Tibial nerve (tissue), 4 donors: ENCODE results near the gene TINAGL1. TPM values are rescaled to one million over a fixed set of nuclear protein-coding genes. Genes with fewer than 3 reads are reported as not detected.

Experiments used
- DNase-seq, 2 donors: peaks; one replicate each; pipeline ENCODE4 v3.0.0-alpha.2; 2019; ENCODE audit warnings: low spot score in 2 of 2
- H3K27ac ChIP-seq, 4 donors: fragments of 200-600 bp; sonication (generic) in 3 of 4; one replicate each; pipeline ENCODE4 v1.5.1; 2017 to 2019; ENCODE audit warnings: mild to moderate bottlenecking in 1 of 4
- H3K27me3 ChIP-seq, 2 donors: fragments of 200-600 bp; sonication (generic) in 1 of 2; one replicate each; pipeline versions ENCODE4 v1.5.1 to v1.6.0; 2017 to 2019
- H3K36me3 ChIP-seq, 3 donors: fragments of 200-600 bp; sonication (generic); one replicate each; pipeline ENCODE4 v1.5.1; 2018 to 2019
- H3K4me1 ChIP-seq, 4 donors: fragments of 200-600 bp; sonication (generic) in 3 of 4; one replicate each; pipeline ENCODE4 v1.5.1; 2017 to 2019
- H3K4me3 ChIP-seq, 4 donors: fragments of 200-600 bp; sonication (generic) in 3 of 4; one replicate each; pipeline ENCODE4 v1.5.1; 2017 to 2019; ENCODE audit warnings: mild to moderate bottlenecking in 1 of 4, moderate library complexity in 1 of 4
- H3K9me3 ChIP-seq, 4 donors: fragments of 200-600 bp; sonication (generic) in 3 of 4; one replicate each; pipeline ENCODE4 v1.5.1; 2017 to 2019
- EP300 ChIP-seq, 2 donors: sonication (generic); formaldehyde crosslinking; IDR thresholded peaks; one replicate each; pipeline ENCODE4 v1.6.1; 2017; ENCODE audit warnings: antibody characterized with exemption in 2 of 2, mild to moderate bottlenecking in 1 of 2
- POLR2A ChIP-seq, 2 donors: fragments of 450-650 bp; IDR thresholded peaks; one replicate each; pipeline ENCODE4 v1.6.1; 2017; ENCODE audit warnings: antibody characterized with exemption in 2 of 2, mild to moderate bottlenecking in 2 of 2, moderate library complexity in 2 of 2
- WGBS, 2 donors: methylation state at CpG; one replicate each; pipeline ENCODE4 v1.1.5; 2018; 5-methylcytosine and 5-hydroxymethylcytosine counted together
- total RNA-seq, 4 donors: library from RNA; depleted of rRNA; stranded (reverse); fragments of >200 nt; gene quantifications; one replicate each; pipeline ENCODE4 v1.1.0, GENCODE V29; 2016
- TF ChIP-seq, protein P1 (sequence below), 5 experiments: fragments of 200-600 bp in 3 of 5; fragments of 450-650 bp in 2 of 5; sonication (generic) in 3 of 5; IDR thresholded peaks; one replicate each; pipeline ENCODE4 v1.5.1; 2016 to 2019; ENCODE audit warnings: antibody characterized with exemption in 5 of 5, mild to moderate bottlenecking in 3 of 5, moderate library complexity in 2 of 5

The TINAGL1 gene
- total RNA-seq, 4 donors from 2014 or later = 97.3 to 227 (median 198) TPM

DNA sequence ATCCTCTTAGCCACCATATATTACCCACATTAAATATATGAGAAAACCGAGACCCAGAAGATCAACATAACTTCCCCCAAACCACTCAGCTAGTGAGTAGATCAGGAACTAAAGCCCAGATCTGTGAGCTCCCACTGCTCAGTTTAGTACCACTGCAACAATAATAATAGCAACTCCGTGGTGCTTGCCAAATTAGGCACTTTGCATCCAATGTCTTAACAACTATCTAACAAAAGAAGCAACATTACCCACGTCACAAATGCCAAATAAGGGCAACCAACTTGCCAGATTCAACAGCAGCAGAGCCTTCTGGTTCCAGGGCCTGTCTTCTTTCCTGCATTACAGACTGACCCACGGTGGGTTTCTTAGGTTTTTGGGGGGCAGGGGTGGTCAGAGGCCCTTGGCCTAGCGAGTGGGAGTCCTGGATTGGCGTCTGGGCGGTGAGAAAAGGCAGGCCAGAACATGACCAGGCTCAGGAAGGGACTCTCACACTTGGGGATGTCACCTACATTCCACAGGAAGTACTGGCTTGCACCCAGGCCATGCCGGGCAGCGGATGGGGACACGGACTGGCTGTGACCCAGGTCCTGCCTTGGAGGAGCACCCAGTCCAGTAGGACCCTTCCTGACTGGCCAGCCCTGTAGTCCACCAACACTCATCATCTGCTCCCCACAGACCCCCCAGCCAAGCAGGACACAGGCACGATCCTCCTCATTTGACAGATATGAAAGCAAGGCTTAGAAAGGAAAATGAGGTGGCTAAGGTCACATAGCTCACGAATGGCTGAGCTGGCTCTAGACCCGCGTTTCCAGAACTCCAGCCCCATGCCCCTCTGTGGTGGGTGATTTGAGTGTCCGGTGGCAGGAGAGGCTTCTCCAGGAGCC, 45.8 kb downstream of the TINAGL1 start:
- H3K9me3 ChIP-seq = no peaks in the 10 kb centered on the region
- 76 to 81% methylated on average over 14 to 15 of the region's 15 CpGs for WGBS, 2 donors
- H3K27ac ChIP-seq = no peak overlapping the region
- H3K4me3 ChIP-seq = no peak overlapping the region
- peaks cover 0 to 21% of the 10 kb centered on the region in 2 donors for H3K27me3 ChIP-seq
- TF ChIP-seq POLR2A (IDR thresholded peaks at IDR 0.05) (no peak), EP300 (IDR thresholded peaks at IDR 0.05) (no peak)
- TF ChIP-seq, protein P1, sequence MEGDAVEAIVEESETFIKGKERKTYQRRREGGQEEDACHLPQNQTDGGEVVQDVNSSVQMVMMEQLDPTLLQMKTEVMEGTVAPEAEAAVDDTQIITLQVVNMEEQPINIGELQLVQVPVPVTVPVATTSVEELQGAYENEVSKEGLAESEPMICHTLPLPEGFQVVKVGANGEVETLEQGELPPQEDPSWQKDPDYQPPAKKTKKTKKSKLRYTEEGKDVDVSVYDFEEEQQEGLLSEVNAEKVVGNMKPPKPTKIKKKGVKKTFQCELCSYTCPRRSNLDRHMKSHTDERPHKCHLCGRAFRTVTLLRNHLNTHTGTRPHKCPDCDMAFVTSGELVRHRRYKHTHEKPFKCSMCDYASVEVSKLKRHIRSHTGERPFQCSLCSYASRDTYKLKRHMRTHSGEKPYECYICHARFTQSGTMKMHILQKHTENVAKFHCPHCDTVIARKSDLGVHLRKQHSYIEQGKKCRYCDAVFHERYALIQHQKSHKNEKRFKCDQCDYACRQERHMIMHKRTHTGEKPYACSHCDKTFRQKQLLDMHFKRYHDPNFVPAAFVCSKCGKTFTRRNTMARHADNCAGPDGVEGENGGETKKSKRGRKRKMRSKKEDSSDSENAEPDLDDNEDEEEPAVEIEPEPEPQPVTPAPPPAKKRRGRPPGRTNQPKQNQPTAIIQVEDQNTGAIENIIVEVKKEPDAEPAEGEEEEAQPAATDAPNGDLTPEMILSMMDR (IDR thresholded peaks at IDR 0.05) = no peak
- DNase-seq = no peak
- peaks cover 0 to 28% (median 20%) of the 10 kb centered on the region in 4 donors for H3K4me1 ChIP-seq
- H3K36me3 ChIP-seq = peaks cover 0 to 12% (median 0%) of the 10 kb centered on the region in 3 donors

DNA sequence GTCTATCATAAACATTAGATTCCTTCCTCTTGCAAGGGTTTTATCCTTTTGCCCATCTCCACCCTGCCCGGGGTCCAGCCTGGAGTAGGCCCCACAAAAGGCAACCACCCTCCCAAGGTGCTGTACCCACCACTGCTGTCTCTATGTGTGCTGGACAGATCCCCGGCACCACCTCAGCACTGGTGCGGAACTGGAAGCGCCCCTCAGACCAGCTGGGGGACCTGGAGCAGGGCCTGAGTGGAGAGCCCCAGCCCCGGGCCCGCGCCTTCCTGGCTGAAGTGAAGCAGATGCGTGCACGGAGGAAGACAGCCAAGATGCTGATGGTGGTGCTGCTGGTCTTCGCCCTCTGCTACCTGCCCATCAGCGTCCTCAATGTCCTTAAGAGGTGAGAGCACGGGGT, 47.0 kb downstream of the TINAGL1 start:
- H3K36me3 ChIP-seq = peaks cover 0 to 23% (median 0%) of the 10 kb centered on the region in 3 donors
- peaks cover 0 to 8% of the 10 kb centered on the region in 2 donors for H3K27me3 ChIP-seq
- WGBS, 2 donors = 92% methylated on average over 9 to 12 of the region's 12 CpGs
- TF ChIP-seq, protein P1 (IDR thresholded peaks at IDR 0.05) = no peak
- no peak overlapping the region for H3K4me3 ChIP-seq
- DNase-seq = no peak
- H3K4me1 ChIP-seq = peaks cover 0 to 26% (median 15%) of the 10 kb centered on the region in 4 donors
- no peak overlapping the region for H3K27ac ChIP-seq
- no peaks in the 10 kb centered on the region for H3K9me3 ChIP-seq

DNA sequence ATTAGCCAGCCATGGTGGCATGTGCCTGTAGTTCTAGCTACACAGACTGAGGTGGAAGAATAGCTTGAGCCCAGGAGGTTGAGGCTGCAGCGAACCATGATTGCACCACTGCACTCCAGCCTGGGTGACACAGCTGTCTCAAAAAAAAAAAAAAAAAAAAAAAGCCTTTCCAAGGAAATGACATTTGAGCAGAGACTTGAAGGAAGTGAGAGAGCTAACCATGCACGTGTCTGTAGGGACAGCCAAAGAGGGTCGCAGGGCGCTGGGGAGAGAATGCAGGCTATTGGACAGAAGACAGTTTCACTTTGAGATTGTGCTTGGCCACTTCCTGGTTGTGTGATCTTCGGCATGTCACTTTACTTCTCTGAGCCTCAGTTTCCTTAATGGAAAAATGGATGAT, 48.0 kb downstream of the TINAGL1 start:
- H3K9me3 ChIP-seq = no peaks in the 10 kb centered on the region
- no peak for DNase-seq
- TF ChIP-seq, protein P1 (IDR thresholded peaks at IDR 0.05) = no peak
- TF ChIP-seq EP300 (IDR thresholded peaks at IDR 0.05) (no peak), POLR2A (IDR thresholded peaks at IDR 0.05) (no peak)
- no peaks in the 10 kb centered on the region for H3K27me3 ChIP-seq
- WGBS, 2 donors = 55 to 71% methylated on average over 5 of the region's 5 CpGs
- H3K4me1 ChIP-seq = peaks cover 0 to 25% (median 15%) of the 10 kb centered on the region in 4 donors
- H3K36me3 ChIP-seq = peaks cover 0 to 33% (median under 1%) of the 10 kb centered on the region in 3 donors
- H3K4me3 ChIP-seq = no peak overlapping the region
- H3K27ac ChIP-seq = no peak overlapping the region

DNA sequence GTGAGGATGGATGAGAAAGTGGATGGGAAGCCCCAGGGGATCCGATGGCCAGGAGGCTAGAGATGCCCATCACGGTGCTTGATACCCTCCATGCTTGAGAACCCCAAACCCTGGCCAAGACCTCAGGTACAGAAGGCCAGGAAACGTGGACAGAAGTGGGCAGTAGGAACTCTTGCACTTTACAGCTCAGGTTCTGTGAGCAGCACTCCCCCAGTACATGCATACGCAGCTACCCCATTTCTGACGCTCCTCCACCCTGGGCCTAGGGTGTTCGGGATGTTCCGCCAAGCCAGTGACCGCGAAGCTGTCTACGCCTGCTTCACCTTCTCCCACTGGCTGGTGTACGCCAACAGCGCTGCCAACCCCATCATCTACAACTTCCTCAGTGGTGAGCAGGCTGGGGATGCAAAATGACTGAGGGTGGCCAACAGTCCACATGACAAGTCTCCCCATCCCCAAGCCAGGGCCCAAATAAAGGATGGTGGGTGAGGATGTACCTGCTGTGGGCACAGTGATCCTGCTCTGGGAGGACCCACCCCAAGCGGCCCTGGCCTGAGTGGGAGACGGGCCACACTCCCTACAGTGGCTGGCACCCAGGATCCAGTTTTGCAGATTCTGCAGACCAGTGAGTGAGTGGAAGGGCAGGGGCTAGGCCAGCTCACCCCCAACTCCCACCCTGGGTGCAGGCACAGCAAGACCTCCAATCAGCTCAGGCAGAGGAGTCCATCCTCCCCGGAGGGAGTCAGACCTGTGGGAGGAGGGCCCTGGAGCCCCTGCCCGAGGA, 48.6 kb downstream of the TINAGL1 start:
- TF ChIP-seq EP300 (IDR thresholded peaks at IDR 0.05) (no peak), POLR2A (IDR thresholded peaks at IDR 0.05) (no peak)
- TF ChIP-seq, protein P1 (IDR thresholded peaks at IDR 0.05) = no peak
- peaks cover 0 to 25% (median 15%) of the 10 kb centered on the region in 4 donors for H3K4me1 ChIP-seq
- no peak for DNase-seq
- H3K36me3 ChIP-seq = peaks cover 0 to 39% (median 7%) of the 10 kb centered on the region in 3 donors
- H3K4me3 ChIP-seq = no peak overlapping the region
- no peak overlapping the region for H3K27ac ChIP-seq
- no peaks in the 10 kb centered on the region for H3K27me3 ChIP-seq
- WGBS, 2 donors = 90 to 94% methylated on average over 16 of the region's 16 CpGs
- H3K9me3 ChIP-seq = no peaks in the 10 kb centered on the region
